ENCODE results near the gene ZNF579.

The ZNF579 gene

DNA sequence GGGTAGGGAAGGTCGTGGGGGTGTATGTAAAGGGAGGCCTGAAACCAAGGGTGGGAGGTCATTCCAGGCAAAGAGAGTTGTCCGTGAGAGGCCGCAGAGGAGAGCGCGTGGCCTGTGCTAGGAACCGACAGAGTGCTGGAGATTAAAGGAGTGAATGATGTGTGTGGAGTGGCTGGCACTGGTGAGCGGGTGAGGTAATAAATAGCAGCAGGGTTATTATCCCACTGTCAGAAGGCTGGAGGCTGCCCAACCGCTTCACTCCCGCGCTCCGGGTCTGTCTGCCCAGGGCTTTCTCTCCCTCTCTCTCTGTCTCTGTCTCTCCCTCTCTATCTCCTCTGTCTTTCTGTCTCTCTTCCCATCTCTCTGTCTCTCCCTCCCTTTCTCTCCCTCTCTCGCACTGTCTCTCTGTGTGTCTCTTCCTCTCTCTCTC, 17.4 kb downstream of the ZNF579 start:
- no peak for DNase-seq

DNA sequence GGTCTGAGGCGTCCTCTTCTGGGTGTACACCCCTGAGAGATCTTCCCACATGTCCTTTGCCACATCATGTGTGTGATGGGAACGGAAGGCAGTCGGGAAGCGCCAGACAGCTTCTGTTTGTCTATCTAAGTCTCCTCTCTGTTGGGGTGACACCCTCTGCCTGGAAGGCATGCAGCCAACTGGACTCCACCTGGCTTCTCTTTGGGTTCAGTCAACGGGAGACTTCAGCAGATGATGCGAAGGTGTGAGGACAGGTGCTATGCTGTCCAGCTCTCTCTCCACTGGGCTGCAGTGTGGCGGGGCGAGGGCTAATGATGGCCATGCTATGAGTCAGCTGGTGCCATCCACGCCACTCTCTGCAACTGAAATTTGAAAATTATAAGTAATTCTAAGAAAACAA, 21.0 kb downstream of the ZNF579 start:
- DNase-seq = no peak

DNA sequence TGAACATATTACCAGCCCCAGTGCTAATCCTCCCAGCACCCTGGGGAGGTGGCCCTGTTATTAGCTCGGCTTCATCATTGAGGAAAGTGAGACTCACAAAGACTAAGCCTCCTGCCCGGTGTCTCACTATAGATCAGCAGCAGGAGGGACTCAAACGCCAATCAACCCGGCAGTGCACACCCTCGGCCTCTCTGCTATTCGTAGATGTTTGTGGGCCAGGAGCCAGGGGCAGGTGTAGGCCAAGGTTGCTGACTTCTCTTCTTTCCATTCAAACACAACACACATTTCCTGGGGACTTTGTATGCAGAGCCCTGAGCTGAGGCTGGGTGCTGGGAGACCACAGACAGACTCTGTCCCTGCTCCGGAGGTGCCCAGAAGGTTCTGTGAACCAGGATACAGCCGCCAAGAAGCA, 25.9 kb downstream of the ZNF579 start:
- no peak for DNase-seq

DNA sequence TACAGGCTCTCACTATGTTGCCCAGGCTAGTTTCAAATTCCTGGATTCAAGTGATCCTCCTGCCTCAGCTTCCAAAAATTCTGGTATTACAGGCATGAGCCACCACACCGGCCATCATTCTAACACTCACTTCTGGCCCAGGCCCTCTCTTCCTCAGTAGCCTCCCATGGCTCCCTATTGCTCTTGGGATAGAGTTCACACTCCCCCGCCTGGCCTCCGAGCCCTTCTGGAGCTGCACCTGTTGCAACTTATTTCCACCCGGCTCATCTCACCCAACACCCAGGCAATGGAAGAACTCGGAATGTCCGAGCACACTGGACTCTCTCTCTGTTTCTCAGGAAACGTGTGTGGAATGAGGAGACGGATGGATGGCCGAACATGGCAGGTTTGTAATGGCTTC, 26.3 kb downstream of the ZNF579 start:
- DNase-seq = no peak

DNA sequence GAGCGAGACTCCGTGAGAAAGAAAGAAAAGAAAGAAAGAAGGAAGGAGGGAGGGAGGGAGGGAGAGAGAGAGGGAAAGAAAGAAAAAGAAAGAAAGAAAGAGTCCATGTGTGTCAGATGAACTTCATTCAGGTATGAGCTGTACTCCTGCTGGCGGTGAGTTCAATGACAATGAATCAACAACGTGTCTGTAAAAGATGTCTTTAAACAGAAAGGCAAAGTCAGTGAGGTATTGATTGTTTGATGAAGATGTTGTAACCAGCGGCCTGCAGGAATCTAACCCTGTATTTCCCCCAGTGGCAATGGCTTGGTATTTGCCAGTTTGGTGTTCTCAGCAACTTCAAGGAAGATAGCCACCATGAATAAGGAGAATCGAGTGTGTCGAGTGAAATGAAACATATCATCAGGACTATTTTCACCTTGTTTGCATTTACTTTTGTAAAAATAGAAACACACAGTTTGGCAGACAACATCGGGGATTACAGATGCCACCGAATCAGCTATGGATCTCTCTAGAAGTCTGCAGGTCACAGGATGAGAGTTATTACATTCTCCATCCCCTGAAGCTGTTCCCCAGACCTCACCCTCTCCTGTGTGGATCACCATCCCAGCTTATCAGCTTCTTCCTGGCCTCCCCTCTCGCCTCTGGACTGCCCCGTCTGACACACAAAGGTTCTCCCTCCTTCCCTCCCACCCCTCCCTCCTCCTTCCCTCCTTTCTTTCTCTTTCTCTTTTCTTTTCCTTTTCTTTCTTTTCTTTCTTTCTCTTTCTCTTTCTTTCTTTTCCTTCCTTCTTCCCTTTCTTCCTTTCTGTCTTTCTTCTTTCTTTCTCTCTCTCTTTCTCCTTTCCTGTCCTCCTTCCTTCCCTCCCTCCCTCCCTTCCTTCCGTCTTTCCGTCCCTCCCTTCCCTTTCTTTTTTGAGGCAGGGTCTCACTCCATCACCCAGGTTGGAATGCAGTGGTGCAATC, 27.1 kb downstream of the ZNF579 start:
- DNase-seq = no peak

DNA sequence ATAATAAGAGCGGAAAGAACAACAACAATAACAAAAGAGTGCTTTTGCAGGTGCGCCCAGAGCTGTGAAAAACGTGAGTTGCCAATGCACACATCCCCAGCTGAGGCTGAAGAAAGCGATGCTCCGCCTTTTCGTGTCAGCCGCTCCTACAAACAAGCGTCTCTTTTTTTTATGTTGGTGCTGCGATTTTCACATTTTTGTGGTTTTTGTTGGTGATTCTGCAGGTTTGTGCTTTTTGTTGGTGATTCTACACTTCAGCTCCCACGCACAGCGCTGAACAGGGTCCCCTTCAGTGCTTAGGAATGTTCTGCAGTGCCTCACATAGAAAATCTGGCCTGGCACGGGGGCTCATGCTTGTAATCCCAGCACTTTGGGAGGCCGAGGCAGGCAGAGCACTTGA, 28.0 kb downstream of the ZNF579 start:
- no peak for DNase-seq

DNA sequence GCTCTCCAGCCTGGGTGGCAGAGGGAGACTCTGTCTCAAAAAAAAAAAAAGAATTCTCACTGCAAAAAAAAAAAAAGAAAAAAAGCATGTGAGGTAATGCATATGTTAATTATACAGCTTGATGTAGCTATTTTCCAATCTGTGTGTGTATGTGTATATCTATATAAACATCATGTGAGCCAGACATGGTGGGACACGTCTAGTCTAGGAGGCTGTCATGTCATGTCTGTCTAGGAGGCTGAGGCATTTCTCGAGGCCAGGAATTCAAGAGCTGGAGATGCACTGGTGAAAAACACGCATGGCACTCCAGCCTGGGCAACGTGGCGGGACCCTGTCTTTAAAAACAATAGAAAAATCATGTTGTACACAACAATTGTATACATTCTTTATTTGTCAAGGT, 28.4 kb downstream of the ZNF579 start:
- no peak for DNase-seq

DNA sequence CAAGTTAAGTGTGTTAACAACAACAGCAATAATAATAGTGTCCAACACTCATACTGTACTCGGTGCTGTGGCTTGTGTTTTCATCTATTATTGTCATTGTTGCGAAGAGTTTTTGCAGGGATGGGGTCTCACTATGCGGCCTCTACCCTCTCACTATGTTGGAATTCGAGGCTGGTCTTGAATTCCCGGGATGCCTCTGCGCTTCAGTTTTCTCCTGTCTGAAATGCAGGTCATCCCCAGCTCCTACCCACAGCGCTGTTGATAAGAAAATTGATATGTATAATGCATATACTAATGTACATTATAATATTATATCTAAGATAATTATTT, 30.4 kb downstream of the ZNF579 start:
- no peak for DNase-seq

DNA sequence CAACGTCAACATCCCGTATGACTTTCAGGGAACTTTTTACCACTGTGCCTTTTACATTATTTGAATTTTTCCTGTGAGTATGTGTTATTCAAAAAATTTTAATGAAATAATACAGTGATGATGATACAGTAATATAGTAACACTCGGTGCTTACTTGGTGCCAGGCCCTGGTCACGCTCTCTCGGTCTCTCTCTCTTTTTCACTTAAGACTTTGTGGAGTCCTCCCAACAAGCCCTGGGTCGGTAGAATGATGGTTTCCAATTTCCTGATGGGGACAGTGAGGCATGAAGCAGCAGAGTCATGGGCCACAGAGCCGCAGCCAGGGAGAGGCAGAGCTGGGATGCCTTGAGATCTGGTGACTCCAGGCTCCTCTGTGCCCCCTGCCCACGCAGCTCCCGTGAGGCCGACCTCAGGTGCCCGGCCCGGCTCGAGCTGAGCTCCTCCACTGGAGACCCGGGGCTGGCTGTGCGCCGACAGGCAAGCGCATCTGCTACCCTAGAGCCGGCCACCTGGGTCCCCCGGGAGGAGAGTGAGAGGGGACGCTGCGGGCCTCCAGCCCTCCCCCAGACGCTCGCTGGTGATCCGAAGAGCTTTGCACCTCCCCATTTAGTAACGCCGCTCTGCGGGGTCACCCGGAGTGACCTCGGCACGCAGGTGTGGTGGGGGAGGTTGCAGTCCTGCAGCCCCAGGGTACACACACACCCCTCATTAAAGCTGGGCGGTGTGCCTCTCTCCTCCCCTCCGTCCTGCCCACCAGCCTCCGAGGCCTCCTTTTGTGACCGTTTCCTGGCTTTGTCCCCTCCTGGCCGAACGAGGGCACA, 30.9 kb downstream of the ZNF579 start:
- DNase-seq = no peak

DNA sequence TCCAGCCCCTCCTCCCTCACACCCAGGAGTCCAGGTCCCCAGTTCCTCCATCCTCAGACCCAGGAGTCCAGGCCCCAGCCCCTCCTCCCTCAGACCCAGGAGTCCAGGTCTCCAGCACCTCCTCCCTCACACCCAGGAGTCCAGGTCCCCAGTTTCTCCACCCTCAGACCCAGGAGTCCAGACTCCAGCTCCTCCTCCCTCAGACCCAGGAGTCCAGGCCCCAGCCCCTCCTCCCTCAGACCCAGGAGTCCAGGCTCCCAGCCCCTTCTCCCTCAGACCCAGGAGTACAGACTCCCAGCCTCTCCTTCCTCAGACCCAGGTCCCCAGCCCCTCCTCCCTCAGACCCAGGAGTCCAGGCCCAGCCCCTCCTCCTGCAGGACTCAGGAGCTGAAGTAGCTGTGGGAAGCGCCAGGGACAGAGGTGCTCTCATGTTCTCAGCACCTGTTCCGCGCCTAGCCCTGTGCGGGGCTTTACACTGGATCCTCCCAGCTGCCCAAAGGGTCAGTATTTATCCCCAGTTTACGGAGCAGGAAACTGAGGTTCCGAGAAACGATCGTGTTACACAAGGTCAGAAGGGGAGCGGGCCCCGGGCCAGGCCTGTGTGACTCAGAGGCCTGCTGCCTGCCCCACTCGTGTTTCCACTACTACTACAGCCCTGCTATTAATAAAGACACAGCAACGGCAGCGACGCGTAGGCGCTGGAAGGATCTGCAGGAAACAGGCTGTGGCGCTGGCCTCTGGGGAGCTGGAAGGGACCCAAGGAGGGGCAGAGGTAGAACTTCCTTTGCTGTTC, 33.6 kb downstream of the ZNF579 start:
- DNase-seq = no peak

DNA sequence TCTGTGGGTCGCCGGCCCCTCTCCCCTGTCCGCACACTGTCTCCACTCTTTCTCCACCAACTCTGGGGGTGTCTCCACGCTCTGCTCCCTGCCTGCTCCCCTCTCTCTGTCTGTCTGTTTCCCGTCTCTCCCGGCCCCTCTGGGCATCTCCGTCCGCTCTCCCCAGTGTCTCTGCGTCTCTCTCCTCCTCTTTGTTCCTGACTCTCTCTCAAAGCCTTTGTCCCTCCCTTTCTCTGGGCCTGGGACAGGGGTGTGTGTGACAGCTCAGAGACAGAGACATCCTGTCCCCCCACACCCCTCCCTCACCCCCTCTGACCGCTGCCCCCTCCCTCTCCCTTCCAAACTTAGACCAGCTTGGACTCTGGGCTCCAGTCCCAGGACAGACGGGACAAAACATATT, 34.6 kb downstream of the ZNF579 start:
- no peak for DNase-seq

DNA sequence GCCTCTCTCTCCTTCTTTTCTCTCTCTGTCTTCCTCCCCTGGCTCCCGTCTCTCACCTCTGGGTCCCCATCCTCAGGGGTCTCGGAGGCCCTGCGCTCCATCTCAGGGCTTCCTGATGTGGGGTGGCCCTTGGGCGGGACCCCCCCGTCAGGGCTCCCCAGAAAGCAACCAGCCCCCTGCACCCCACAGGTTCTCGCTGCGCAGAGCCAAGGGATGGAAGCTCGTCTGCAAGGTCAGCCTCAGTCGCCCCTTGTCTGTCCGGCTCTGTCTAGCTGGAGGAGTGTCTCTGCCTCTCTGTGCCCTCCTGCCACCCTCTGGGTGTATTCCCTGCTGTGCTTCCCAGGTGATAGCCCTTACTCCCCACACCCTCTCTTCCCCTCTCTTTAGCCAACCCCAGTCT, 35.2 kb downstream of the ZNF579 start, which contains the start of gene SBK3:
Gene SBK3 (minus strand): TSS at position 101 of the 400 bp plus-strand sequence. CDS start 0 bp downstream, at position 101.
- DNase-seq = no peak

DNA sequence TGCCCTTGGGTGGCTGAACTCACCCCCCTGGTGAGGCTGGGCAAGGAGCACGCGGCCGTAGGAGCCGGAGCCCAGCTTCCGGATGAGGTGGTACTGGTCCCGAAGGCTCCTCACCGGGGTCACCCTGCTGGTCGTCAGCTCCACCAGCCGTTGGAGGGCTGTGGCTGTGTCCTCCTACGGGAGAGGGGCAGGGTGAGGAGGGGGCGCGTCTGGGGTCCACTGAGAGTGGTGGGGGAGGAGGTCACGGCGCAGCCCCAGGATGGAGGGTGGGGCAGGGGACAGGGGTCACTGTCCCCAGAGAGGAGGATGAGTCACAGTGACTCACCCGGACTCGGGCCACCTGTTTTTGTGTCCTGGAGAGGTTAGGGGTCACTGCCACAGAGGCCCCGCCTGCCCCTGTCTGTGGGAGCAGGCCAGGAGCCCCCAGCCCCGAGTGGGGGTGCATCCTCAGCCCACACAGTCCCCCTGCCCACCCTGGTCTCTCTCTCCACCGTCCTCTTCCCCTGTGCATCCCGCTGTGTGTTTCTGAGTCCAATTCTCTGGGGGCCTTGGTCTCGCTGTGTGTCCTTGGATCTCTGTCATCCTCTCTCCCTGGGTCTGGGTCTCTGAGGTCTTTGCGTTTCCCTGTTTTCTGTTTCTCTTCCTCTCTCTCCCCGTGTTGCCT, 35.7 kb downstream of the ZNF579 start:
- no peak for DNase-seq

DNA sequence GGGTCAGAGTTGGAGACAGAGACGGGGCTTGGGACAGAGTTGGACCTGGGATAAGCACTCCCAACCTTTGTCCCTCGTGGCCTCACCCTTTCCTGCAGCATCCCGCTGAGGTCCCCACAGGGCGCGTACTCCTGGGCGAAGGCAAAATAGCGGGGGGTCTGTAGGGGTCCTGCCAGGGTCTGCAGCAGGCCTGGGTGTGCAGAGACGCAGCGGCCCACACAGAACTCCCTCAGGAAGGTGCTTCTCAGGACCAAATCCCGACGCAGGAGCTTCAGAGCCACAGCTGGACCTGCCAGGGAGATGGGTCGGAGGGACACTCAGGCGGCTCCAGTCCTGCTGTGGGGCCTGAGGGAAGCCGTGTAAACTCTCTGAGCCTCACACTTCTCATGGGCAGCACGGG, 36.6 kb downstream of the ZNF579 start:
- DNase-seq = no peak

DNA sequence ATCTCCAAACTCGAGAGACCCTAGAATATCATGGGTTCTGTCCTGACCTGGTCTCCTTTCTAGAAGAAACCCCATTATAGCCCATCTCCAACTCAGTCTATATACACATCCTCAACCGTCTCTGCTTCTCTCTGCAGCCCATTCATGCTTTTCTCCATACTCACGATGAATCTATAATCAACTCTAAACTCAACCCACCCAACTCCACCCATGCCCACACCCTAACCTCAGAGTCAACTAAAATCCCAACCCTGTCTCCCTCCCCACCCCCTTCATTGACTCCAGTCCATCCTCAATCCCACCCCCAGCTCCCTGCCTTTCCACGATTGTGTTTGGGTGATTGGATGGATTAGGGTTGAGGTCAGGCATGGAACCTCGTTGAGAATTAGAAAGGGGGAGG, 37.1 kb downstream of the ZNF579 start:
- DNase-seq = no peak

DNA sequence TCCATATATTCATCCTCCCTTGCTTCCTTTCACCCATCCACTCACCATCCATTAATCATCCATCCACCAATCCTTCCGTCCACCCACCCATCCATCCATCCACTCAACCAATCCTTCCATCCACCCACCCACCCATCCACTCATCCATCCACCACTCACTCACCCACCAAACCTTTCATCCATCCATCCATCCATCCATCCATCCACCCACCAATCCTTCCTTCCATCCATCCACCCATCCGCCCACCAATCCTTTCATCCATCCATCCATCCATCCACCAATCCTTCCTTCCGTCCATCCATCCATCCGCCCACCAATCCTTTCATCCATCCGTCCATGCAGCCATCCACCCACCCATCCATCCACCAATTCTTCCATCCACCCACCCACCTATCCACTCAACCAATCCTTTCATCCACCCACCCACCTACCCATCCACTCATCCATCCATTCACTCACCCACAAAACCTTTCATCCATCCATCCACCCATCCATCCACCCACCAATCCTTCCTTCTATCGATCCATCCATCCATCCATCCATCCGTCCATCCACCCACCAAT, 38.3 kb downstream of the ZNF579 start:
- DNase-seq = no peak

DNA sequence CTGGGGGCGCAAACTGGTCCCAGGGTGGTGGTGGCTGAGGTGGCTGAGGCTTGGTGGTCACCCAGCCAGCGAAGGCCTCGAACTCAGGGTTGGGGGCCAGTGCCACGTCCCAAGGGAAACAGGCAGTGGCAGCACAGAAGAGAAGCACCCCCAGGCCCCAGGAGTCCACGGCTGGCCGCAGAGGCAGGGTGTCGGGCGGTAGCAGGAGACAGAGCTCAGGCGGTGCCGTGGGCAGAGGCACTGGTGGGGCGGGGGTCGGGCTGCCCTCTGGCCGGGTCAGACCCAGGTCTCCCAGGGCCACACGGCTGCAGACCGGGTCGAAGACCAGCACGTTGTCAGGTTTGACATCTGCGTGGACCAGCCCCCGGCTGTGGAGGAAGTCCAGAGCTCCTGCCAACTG, 39.6 kb downstream of the ZNF579 start:
- DNase-seq = no peak

DNA sequence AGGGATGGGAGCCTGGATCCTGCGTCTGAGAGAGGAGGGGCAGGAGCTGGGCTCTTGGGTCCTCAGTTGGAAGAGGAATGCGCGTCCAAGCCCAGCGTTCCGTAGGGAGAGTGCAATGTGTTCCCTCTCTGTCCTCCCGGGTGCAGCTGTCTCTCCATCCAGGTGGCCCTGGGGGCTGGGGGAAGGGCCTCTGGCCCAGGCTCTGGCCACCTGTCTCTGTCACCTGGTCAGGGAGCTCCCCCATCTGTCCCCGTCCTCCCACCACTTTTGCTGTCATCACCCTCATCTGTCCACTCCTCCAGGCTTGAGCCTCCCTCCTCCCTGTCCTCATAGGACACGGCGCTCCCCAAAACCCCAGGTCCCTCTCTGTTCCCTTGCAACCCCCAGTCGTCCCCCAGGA, 40.0 kb downstream of the ZNF579 start:
- no peak for DNase-seq

DNA sequence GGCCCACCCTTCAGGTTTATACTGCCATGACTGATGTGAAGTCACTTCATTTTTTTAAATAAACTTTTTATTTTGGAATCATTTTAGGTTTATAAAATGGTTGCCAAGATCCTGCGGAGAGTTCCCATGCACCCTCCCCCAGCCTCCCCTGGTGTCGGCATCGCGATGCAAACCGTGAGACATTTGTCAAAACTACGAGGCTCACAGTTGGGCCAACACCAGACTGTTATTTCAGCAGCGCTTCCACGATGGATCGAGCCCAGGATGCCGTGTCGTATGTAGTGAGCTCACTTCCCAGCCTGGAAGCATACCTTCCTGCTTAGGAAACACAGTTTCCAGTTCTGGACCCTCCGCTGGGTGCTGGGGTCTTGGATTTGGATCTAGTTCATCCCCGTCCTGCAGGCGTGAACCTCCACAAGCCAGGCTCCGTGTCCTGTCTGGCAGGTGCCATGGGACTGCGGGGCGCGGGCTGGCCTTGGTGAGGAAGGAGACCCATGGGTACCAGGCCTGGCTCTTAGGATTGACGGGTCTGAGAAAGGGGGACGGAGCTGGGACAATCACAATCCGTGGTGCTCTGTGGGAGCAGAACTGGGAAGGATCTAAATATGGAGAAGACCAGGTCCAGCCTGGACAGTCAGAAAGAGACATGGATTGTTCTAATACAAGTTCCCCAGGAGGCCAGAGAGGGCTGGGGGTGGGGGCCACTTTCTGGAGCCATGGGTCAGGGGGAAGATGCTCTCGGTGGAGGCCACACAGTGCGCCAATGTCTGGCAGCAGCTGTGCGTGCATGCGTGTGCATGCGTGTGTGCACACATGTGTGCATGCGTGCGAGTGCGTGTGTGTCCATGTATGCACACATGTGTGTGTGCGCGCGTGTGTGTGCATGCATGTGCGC, 41.3 kb downstream of the ZNF579 start:
- no peak for DNase-seq

DNA sequence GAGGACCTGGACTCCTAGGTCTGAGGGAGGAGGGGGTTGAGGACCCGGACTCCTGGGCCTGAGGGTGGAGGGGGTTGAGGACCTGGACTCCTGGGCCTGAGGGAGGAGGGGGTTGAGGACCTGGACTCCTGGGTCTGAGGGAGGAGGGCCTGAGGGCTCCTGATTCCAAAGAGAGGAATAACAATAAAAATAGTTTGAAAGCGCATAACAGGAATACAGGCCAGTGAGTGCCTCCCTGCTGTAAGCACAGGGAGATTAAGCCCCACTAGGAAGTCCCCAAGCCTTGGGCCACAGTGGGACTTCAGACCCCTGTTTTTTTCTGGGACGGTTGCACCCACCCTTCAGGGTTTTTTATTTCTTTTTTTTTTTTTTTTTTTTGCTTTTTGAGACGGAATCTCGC, 42.5 kb downstream of the ZNF579 start:
- no peak for DNase-seq

DNA sequence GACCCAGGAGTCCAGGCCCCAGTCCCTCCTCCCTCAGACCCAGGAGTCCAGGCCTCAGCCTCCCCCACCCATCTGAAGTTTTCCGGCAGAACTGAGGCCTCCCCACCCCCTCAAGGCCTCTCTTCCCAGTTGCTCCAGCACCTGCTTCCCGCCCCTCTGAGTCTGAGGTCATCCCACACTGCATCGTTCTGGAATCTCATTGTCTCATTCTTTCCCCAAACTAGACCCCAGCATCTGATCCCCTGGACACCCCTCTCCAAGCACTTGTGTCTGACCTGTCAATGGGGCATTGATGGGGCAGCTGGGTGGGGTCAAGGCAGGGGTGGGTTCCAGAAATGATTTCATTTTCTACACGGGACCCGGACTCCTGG, 42.9 kb downstream of the ZNF579 start:
- DNase-seq = no peak
